ENCODE measurements around the gene SINHCAF. TPM values are rescaled to one million over a fixed set of nuclear protein-coding genes. Genes with fewer than 3 reads are reported as not detected.
"Not testable (repeated sequence)": the region's sequence is repeated elsewhere in the genome, so short reads cannot be mapped to it uniquely, and the experiment has no call there.

Gene SINHCAF
- total RNA-seq, 1 experiment from 2014 or later = 47.5 TPM

DNA sequence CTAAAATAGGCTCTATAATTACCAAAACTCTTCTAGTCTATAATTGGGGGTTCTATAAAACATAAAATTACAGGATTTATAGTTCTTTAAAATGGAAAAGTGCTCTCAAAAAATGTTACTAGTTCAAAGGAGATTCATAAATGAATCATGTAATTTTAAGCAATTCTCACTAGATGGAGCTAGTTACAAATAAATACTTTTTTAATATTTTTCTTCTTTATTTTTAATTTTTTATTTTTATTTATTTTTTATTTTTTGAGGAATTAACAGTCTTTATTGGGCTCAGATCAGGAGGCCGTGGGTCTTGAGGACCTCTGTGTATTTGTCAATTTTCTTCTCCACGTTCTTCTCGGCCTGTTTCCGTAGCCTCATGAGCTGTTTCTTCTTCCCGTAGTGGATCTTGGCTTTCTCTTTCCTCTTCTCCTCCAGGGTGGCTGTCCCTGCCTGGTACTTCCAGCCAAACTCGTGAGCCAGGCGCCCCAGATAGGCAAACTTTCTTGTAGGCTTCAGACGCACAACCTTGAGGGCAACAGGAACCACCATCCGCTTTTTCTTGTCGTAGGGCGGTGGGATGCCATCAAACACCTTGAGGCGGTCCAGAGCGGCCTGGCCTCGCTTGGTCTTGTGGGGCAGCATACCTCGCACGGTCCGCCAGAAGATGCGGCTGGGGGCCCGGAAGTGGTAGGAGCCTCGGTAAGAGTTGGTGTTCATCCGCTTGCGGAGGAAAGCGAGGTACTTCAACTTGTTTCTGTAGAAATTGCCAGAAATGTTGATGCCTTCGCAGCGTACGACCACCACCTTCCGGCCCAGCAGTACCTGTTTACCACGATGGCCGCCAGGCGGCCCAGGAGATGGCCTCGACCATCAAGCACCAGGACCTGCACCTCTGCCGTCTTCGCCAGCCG, 74.0 kb downstream of the SINHCAF start:
- H3K4me1 ChIP-seq (replicated peaks); H3K27me3 ChIP-seq (replicated peaks); DNase-seq (ENCODE audit: low read depth in 1 of 2, low spot score in 2 of 2); H3K9me3 ChIP-seq (replicated peaks); H3K36me3 ChIP-seq; H3K27ac ChIP-seq; H3K4me3 ChIP-seq: not testable (repeated sequence)

DNA sequence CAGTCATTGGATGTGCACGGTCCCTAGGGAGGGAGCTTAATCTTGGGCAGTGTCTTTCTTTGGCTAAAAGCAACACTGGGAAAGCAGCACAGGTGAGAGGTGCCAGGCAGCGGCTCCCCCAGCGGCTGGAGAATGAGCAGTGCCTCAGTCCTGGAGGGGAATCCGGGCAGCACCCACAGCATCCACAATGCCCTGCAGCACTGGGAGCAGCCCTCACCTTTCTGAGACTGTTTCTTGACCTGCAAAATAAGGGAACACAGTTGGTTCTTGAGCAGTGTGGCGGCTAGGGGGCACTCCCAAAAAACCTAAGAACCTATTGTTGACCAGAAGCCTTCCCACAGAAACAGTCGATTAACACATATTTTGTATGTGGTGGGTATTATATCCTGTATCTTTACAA, 75.8 kb downstream of the SINHCAF start:
- Histone ChIP-seq H3K27me3 (replicated peaks) (peaks cover 5% of the 10 kb centered on the region), H3K9me3 (replicated peaks) (no peaks in the 10 kb centered on the region), H3K36me3 (no peaks in the 10 kb centered on the region), H3K4me3 (no peak overlapping the region), H3K27ac (no peak overlapping the region), H3K4me1 (replicated peaks) (no peaks in the 10 kb centered on the region)
- peak in 1 of 2 experiments; percentile 8 for DNase-seq (ENCODE audit: low read depth in 1 of 2, low spot score in 2 of 2)

DNA sequence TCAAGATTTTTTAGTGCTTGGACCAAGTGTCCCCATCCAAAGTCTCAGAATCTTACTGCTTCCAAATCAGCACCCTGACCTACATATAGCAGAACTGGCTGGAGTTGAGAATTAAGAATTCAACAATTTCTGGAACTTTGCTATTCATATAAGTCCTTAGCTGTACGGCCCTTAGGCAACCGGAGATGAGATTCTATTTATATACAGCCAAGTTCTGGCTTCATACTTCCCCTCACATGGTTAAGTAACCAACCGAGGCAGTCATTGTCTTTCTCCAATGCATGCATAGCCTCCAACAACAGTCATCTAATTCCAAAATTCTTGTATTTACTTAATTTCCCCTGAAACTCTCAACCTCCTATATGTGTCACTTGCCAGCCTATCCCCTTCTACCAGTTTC, 76.6 kb downstream of the SINHCAF start:
- no peak overlapping the region for H3K27ac ChIP-seq
- H3K4me3 ChIP-seq = no peak overlapping the region
- DNase-seq (ENCODE audit: low read depth in 1 of 2, low spot score in 2 of 2) = no peak
- no peaks in the 10 kb centered on the region for H3K36me3 ChIP-seq
- no peaks in the 10 kb centered on the region for H3K4me1 ChIP-seq (replicated peaks)
- H3K9me3 ChIP-seq (replicated peaks) = no peaks in the 10 kb centered on the region
- H3K27me3 ChIP-seq (replicated peaks) = no peaks in the 10 kb centered on the region; the same call in 1 of the 2 replicates

- H3K27me3 ChIP-seq (replicated peaks) = no peaks in the 10 kb centered on the region; the same call in 1 of the 2 replicates
- H3K27ac ChIP-seq = no peak overlapping the region
- H3K9me3 ChIP-seq (replicated peaks) = no peaks in the 10 kb centered on the region
- H3K4me1 ChIP-seq (replicated peaks) = no peaks in the 10 kb centered on the region
- no peak for DNase-seq (ENCODE audit: low read depth in 1 of 2, low spot score in 2 of 2)
- H3K36me3 ChIP-seq = no peaks in the 10 kb centered on the region
- H3K4me3 ChIP-seq = no peak overlapping the region
Measured at GRCh38 chr12:31248815-31249214, 77.1 kb downstream of the SINHCAF start.

DNA sequence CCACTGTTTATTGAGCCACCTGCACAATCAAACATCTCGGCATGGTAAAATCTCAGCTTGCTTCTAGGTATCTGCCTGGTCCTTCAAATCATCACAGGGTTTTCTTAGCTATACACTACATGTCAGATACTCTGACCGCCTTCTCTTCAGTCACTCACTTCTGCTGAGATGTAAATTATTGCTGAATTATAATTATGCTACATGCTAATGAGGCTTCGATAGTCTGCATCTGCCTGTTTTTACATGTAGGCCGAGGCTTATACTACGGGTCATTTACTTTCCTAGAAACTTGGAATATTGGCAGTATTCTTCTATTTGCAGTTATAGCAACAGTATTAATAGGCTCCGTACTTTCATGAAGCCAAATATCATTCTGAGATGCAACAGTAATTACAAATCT, 77.6 kb downstream of the SINHCAF start:
- H3K27me3 ChIP-seq (replicated peaks) = no peaks in the 10 kb centered on the region; the same call in 1 of the 2 replicates
- H3K36me3 ChIP-seq = no peaks in the 10 kb centered on the region
- H3K27ac ChIP-seq = no peak overlapping the region
- H3K4me1 ChIP-seq (replicated peaks) = no peaks in the 10 kb centered on the region
- DNase-seq (ENCODE audit: low read depth in 1 of 2, low spot score in 2 of 2) = no peak
- no peak overlapping the region for H3K4me3 ChIP-seq
- no peaks in the 10 kb centered on the region for H3K9me3 ChIP-seq (replicated peaks)

GRCh38 chr12:31246470-31246850, 79.5 kb downstream of the SINHCAF start:
- H3K27ac ChIP-seq = no peak overlapping the region
- H3K9me3 ChIP-seq (replicated peaks) = no peaks in the 10 kb centered on the region
- peak in 1 of 2 experiments; percentile 5 for DNase-seq (ENCODE audit: low read depth in 1 of 2, low spot score in 2 of 2)

GRCh38 chr12:31245822-31246469, 80.0 kb downstream of the SINHCAF start:
- Histone ChIP-seq H3K27me3 (replicated peaks) (no peaks in the 10 kb centered on the region; the same call in 1 of the 2 replicates), H3K4me3 (no peak overlapping the region), H3K9me3 (replicated peaks) (no peaks in the 10 kb centered on the region), H3K4me1 (replicated peaks) (no peaks in the 10 kb centered on the region), H3K36me3 (no peaks in the 10 kb centered on the region), H3K27ac (no peak overlapping the region)
- peak in 1 of 2 experiments; percentile 31 for DNase-seq (ENCODE audit: low read depth in 1 of 2, low spot score in 2 of 2)

More at GRCh38 chr12:31246470-31246850, 79.5 kb downstream of the SINHCAF start:
- Histone ChIP-seq H3K36me3 (no peaks in the 10 kb centered on the region), H3K4me1 (replicated peaks) (no peaks in the 10 kb centered on the region), H3K4me3 (no peak overlapping the region), H3K27me3 (replicated peaks) (no peaks in the 10 kb centered on the region; the same call in 1 of the 2 replicates)

DNA sequence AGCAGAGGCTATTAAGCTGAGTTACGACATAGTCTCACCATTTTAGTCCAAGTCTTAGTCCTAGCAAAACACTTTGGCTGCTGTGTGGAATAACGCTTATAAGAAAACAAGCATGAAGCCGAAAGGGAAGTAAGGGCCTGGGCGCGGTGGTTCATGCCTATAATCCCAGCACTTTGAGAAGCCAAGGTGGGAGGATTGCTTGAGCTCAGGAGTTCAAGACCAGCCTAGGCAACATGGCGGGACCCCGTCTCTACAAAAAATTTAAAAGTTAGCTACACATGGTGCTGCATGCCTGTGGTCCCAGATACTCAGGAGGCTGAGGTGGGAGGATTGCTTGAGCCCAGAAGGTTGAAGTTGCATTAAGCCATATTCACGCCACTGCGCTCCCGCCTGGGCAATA, 83.5 kb downstream of the SINHCAF start:
- not testable (repeated sequence) for H3K27me3 ChIP-seq (replicated peaks); H3K27ac ChIP-seq; H3K4me3 ChIP-seq; H3K36me3 ChIP-seq; H3K9me3 ChIP-seq (replicated peaks); H3K4me1 ChIP-seq (replicated peaks)
- peak in 1 of 2 experiments; percentile 8 for DNase-seq (ENCODE audit: low read depth in 1 of 2, low spot score in 2 of 2)

- H3K4me3 ChIP-seq = no peak overlapping the region
- H3K9me3 ChIP-seq (replicated peaks) = no peaks in the 10 kb centered on the region
- H3K36me3 ChIP-seq = no peaks in the 10 kb centered on the region
- no peak overlapping the region for H3K27ac ChIP-seq
- peak; percentile 36 to 65 for DNase-seq (ENCODE audit: low read depth in 1 of 2, low spot score in 2 of 2)
- H3K4me1 ChIP-seq (replicated peaks) = no peaks in the 10 kb centered on the region
- H3K27me3 ChIP-seq (replicated peaks) = no peaks in the 10 kb centered on the region
Measured at GRCh38 chr12:31238764-31239387, 87.1 kb downstream of the SINHCAF start.

DNA sequence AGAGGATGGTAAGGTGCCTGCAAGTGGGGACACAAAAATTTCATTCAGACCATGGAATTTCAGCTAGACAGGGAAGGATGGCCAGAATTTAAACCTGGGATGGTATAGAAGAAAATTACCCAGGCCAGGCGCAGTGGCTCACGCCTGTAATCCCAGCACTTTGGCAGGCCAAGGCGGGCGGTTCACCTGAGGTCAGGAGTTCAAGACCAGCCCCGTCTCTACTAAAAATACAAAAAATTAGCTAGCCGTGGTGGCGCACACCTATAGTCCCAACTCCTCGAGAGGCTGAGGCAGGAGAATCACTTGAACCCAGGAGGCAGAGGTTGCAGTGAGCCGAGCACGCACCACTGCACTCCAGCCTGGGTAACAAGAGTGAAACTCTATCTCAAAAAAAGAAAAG, 87.6 kb downstream of the SINHCAF start:
- peak in 1 of 2 experiments; percentile 7 for DNase-seq (ENCODE audit: low read depth in 1 of 2, low spot score in 2 of 2)
- not testable (repeated sequence) for H3K27me3 ChIP-seq (replicated peaks); H3K27ac ChIP-seq; H3K36me3 ChIP-seq; H3K9me3 ChIP-seq (replicated peaks); H3K4me1 ChIP-seq (replicated peaks); H3K4me3 ChIP-seq

GRCh38 chr12:31236998-31237637, 88.8 kb downstream of the SINHCAF start:
- H3K36me3 ChIP-seq = no peaks in the 10 kb centered on the region
- no peaks in the 10 kb centered on the region for H3K9me3 ChIP-seq (replicated peaks)
- no peak overlapping the region for H3K27ac ChIP-seq
- no peak overlapping the region for H3K4me3 ChIP-seq
- H3K4me1 ChIP-seq (replicated peaks) = no peaks in the 10 kb centered on the region
- H3K27me3 ChIP-seq (replicated peaks) = no peaks in the 10 kb centered on the region
- DNase-seq (ENCODE audit: low read depth in 1 of 2, low spot score in 2 of 2) = peak in 1 of 2 experiments; percentile 19

DNA sequence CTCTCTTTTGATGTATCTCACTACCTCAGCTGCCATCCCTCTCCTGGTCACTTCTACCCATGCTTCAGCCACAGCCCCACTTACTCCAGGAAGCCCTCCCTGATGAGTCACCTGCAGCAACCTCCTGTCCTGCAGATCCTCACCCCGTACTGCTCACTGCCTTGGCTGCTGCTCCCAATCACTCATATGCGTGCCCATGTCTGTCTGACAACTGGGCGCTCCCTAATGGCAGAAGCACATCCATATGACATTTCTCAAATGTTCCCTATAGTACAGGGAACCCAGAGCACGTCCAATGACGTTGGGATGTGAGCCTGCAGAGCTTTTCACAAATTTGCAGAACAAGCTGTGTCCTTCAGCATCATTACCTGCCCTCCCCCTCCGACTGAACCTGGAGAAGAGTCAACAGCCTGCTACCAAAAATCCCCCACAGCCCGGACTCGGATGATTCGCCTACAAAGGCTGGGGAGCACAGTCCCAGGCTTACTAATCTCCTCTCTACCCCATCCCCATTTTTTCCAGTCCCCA, 90.0 kb downstream of the SINHCAF start:
- DNase-seq (ENCODE audit: low read depth in 1 of 2, low spot score in 2 of 2) = peak in 1 of 2 experiments; percentile 28
- H3K27me3 ChIP-seq (replicated peaks) = no peaks in the 10 kb centered on the region

More for the DNA sequence above, 90.0 kb downstream of the SINHCAF start:
- no peak overlapping the region for H3K4me3 ChIP-seq
- no peaks in the 10 kb centered on the region for H3K36me3 ChIP-seq
- H3K4me1 ChIP-seq (replicated peaks) = no peaks in the 10 kb centered on the region
- H3K9me3 ChIP-seq (replicated peaks) = no peaks in the 10 kb centered on the region
- H3K27ac ChIP-seq = no peak overlapping the region
